GM10847 (cell line): ENCODE results near the gene GOLT1B.
A peak's percentile ranks its signal among the peaks of the same experiment; 100 is the strongest.

Experiments
- POLR2A ChIP-seq: IDR thresholded peaks from 2 replicates; pipeline ENCODE4 v1.6.1; 2011; ENCODE audit not compliant: insufficient read length; ENCODE audit errors: extremely low read depth

The GOLT1B gene

GRCh38 chr12:21501258-21502163 lies at the start of gene GOLT1B, which contains the start of gene RECQL:
Gene GOLT1B (plus strand): TSS chr12:21501789. CDS start chr12:21501924, 135 bp downstream.
Gene RECQL (minus strand): TSS chr12:21501635. CDS start chr12:21499570, 2,065 bp downstream.
- TF ChIP-seq POLR2A: peak; percentile 44

GRCh38 chr12:21453312-21453852 lies 48.2 kb upstream of the GOLT1B start:
- TF ChIP-seq POLR2A: no peak

GRCh38 chr12:21456291-21456780 lies 45.3 kb upstream of the GOLT1B start:
- no peak for TF ChIP-seq POLR2A

- no peak for TF ChIP-seq POLR2A
Measured at GRCh38 chr12:21459474-21459873, 42.1 kb upstream of the GOLT1B start.

- no peak for TF ChIP-seq POLR2A
Measured at GRCh38 chr12:21471294-21471693, 30.3 kb upstream of the GOLT1B start.

- TF ChIP-seq POLR2A: no peak
Measured at GRCh38 chr12:21472197-21472823, 29.3 kb upstream of the GOLT1B start.

- no peak for TF ChIP-seq POLR2A
Measured at GRCh38 chr12:21475552-21475951, 26.0 kb upstream of the GOLT1B start.

GRCh38 chr12:21476949-21477348 lies 24.6 kb upstream of the GOLT1B start:
- no peak for TF ChIP-seq POLR2A

GRCh38 chr12:21478756-21479455 lies 22.7 kb upstream of the GOLT1B start:
- TF ChIP-seq POLR2A: no peak

GRCh38 chr12:21483531-21483930 lies 18.1 kb upstream of the GOLT1B start:
- no peak for TF ChIP-seq POLR2A

GRCh38 chr12:21485998-21486397 lies 15.6 kb upstream of the GOLT1B start:
- TF ChIP-seq POLR2A: no peak

GRCh38 chr12:21499765-21500164 lies 1.8 kb upstream of the GOLT1B start:
- TF ChIP-seq POLR2A: no peak

- TF ChIP-seq POLR2A: no peak
Measured at GRCh38 chr12:21500786-21501257, 767 bp upstream of the GOLT1B start.

GRCh38 chr12:21502164-21502496 lies 541 bp downstream of the GOLT1B start:
- TF ChIP-seq POLR2A: no peak

GRCh38 chr12:21502872-21503271 lies 1.3 kb downstream of the GOLT1B start:
- no peak for TF ChIP-seq POLR2A
